ENCODE results near the gene RAD51B.

The RAD51B gene

GRCh38 chr14:68231898-68232297 is 412.3 kb downstream of the RAD51B start:
- no peak overlapping the region for H3K4me3 ChIP-seq (ENCODE audit: low read length)
- no peak for TF ChIP-seq CTCF (conservative IDR thresholded peaks at IDR 0.05; ENCODE audit: low read depth, low read length)
- DNase-seq (ENCODE audit: low read depth), result no peak

GRCh38 chr14:68232300-68233055 is 412.9 kb downstream of the RAD51B start:
- no peak for TF ChIP-seq CTCF (conservative IDR thresholded peaks at IDR 0.05; ENCODE audit: low read depth, low read length)
- peak; percentile 100 for DNase-seq (ENCODE audit: low read depth)
- no peak overlapping the region for H3K4me3 ChIP-seq (ENCODE audit: low read length)

GRCh38 chr14:68233101-68233784 is 413.7 kb downstream of the RAD51B start:
- no peak overlapping the region for H3K4me3 ChIP-seq (ENCODE audit: low read length)
- TF ChIP-seq CTCF (conservative IDR thresholded peaks at IDR 0.05; ENCODE audit: low read depth, low read length), result no peak
- no peak for DNase-seq (ENCODE audit: low read depth)

- H3K4me3 ChIP-seq (ENCODE audit: low read length), result no peak overlapping the region
- DNase-seq (ENCODE audit: low read depth), result no peak
- no peak for TF ChIP-seq CTCF (conservative IDR thresholded peaks at IDR 0.05; ENCODE audit: low read depth, low read length)
Observed at GRCh38 chr14:68234101-68234905, 414.7 kb downstream of the RAD51B start.

GRCh38 chr14:68235011-68235410 is 415.4 kb downstream of the RAD51B start:
- H3K4me3 ChIP-seq (ENCODE audit: low read length), result no peak overlapping the region
- TF ChIP-seq CTCF (conservative IDR thresholded peaks at IDR 0.05; ENCODE audit: low read depth, low read length), result no peak
- no peak for DNase-seq (ENCODE audit: low read depth)

GRCh38 chr14:68236582-68237458 is 417.2 kb downstream of the RAD51B start:
- TF ChIP-seq CTCF (conservative IDR thresholded peaks at IDR 0.05; ENCODE audit: low read depth, low read length), result no peak
- no peak overlapping the region for H3K4me3 ChIP-seq (ENCODE audit: low read length)
- DNase-seq (ENCODE audit: low read depth), result no peak
